SU-DHL-6 (cell line): ENCODE measurements around the gene TBRG4.

Experiments used
- EZH2phosphoT487 ChIP-seq: fragments of 200-600 bp; sonication (generic), shearing (Covaris generic); conservative IDR thresholded peaks from 2 replicates; pipeline ENCODE4 v1.6.1; 2018; ENCODE audit warnings: mild to moderate bottlenecking, antibody characterized with exemption, low read length, moderate library complexity, mixed read lengths
- TF ChIP-seq, protein P1 (sequence below): fragments of 200-600 bp; sonication (generic); IDR thresholded peaks from one replicate; pipeline ENCODE4 v1.5.1; 2017; ENCODE audit warnings: antibody characterized with exemption, mild to moderate bottlenecking, low read length, moderate library complexity; ENCODE audit not compliant: insufficient read depth, poor library complexity, severe bottlenecking

DNA sequence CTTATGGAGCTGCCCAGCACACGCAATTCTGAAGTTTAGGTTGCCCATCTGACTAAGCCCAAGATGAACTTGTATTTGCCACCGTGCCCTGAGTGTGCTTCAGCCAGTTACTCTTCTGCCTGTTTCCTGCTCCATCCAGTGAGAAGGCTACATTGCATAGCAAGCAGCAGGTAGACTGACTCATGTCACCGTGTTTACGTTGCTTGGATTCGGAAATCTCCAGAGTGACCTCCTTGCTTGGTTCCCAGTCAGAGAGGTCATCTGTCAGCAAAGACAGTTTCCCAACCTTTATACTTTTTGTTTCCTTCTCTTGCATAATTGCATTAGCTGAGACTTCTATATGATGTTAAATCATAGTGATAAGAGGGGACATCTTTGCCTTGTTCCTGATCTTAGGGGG lies 53.6 kb downstream of the TBRG4 start:
- TF ChIP-seq, protein P1, sequence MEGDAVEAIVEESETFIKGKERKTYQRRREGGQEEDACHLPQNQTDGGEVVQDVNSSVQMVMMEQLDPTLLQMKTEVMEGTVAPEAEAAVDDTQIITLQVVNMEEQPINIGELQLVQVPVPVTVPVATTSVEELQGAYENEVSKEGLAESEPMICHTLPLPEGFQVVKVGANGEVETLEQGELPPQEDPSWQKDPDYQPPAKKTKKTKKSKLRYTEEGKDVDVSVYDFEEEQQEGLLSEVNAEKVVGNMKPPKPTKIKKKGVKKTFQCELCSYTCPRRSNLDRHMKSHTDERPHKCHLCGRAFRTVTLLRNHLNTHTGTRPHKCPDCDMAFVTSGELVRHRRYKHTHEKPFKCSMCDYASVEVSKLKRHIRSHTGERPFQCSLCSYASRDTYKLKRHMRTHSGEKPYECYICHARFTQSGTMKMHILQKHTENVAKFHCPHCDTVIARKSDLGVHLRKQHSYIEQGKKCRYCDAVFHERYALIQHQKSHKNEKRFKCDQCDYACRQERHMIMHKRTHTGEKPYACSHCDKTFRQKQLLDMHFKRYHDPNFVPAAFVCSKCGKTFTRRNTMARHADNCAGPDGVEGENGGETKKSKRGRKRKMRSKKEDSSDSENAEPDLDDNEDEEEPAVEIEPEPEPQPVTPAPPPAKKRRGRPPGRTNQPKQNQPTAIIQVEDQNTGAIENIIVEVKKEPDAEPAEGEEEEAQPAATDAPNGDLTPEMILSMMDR: no peak
- no peak for TF ChIP-seq EZH2phosphoT487
